Pancreas (tissue), 10 donors: ENCODE data around the gene BAZ1A. TPM values are rescaled to one million over a fixed set of nuclear protein-coding genes. Genes with fewer than 3 reads are reported as not detected.
"Not testable (repeated sequence)": the region's sequence is repeated elsewhere in the genome, so short reads cannot be mapped to it uniquely, and the experiment has no call there.

Source experiments
- ATAC-seq, 4 donors: fragments of 200-7000 bp; cut with Tn5 transposase; one replicate each; pipeline versions ENCODE4 v1.8.0 to v1.9.1; 2020; ENCODE audit warnings: mild to moderate bottlenecking in 4 of 4, moderate library complexity in 4 of 4
- DNase-seq, 6 donors: peaks; one replicate each; pipeline ENCODE4 v3.0.0-alpha.2; 2020
- FAIRE-seq: peaks from 2 replicates; lab custom pipeline; 2012; peaks lifted over from hg19 to GRCh38; lab: Jason Lieb, UNC
- H3K27ac ChIP-seq, 4 donors: fragments of 200-600 bp; sonication (generic); 1 replicate in 3 of 4; 2 replicates in 1 of 4; pipeline versions ENCODE4 v1.5.0 to v1.8.0; 2020
- H3K27me3 ChIP-seq, 4 donors: fragments of 200-600 bp; one replicate each; pipeline ENCODE4 v1.8.0; 2021
- H3K36me3 ChIP-seq, 3 donors: fragments of 200-600 bp; sonication (generic) in 1 of 3; one replicate each; pipeline versions ENCODE4 v1.5.0 to v1.8.0; 2020 to 2021
- H3K4me1 ChIP-seq, 3 donors: fragments of 200-600 bp; one replicate each; pipeline ENCODE4 v1.8.0; 2021
- H3K4me3 ChIP-seq, 4 donors: fragments of 200-600 bp; sonication (generic) in 2 of 4; one replicate each; pipeline versions ENCODE4 v1.5.0 to v1.8.0; 2020 to 2021
- H3K9me3 ChIP-seq, 4 donors: fragments of 200-600 bp; one replicate each; pipeline ENCODE4 v1.8.0; 2021
- WGBS, 2 donors: extraction: QIAGEN DNeasy Blood & Tissue Kit; methylation state at CpG; one replicate each; pipeline ENCODE4 v1.1.7; 2013; 5-methylcytosine and 5-hydroxymethylcytosine counted together
- intact Hi-C, 3 donors: fragments of 100-400 bp; cut with DNase I; formaldehyde crosslinking; loops; one replicate each; pipeline versions ENCODE4 v1.11.1 to v1.14.2; 2022
- polyA plus RNA-seq, 2 donors: library from polyadenylated mRNA; stranded (reverse); fragments of 200-250 nt; gene quantifications; one replicate each; pipeline ENCODE4 v1.2.3, GENCODE V29; 2013
- total RNA-seq, 6 donors: library from RNA; stranded (reverse); fragmentation: NEBNext Ultra II Directional in 4 of 6; extraction: Animal tissue kit (Norgen Biotek cat#: 25700) in 4 of 6; gene quantifications; one replicate each; pipeline versions ENCODE4 v1.2.1 to v1.2.4, GENCODE V29; 2021 to 2023
- TF ChIP-seq, protein P1 (sequence below), 4 donors: fragments of 200-600 bp; sonication (generic) in 3 of 4; IDR thresholded peaks; one replicate each; pipeline versions ENCODE4 v1.5.0 to v1.8.0; 2021; ENCODE audit warnings: antibody characterized with exemption in 4 of 4
- donor health status: healthy with polysubstance abuse.
- donor health status: DM: no; HTN: no; CAD: no; lungs with moderate emphysema.
- donor health status: DM: no; HTN: no; CAD: no.
- donor health status: control.
- donor health status: control.
- donor health status: Bipolar disorder and iron deficiency.
- donor health status: DM: yes; HTN: yes; CAD: no.
- donor health status: DM: no; HTN: no; CAD: no.
- donor health status: DM: no; HTN: no; CAD: no.
- donor health status: DM: yes; HTN: yes; CAD: no.

Gene BAZ1A
- total and polyA plus RNA-seq, 8 donors = 5.6 to 12.1 (median 7.2) TPM

GRCh38 chr14:34804933-34805332, 70.2 kb downstream of the BAZ1A start:
- H3K27ac ChIP-seq = no peak overlapping the region
- no peak overlapping the region for H3K4me3 ChIP-seq
- intact Hi-C loops = no loop called here
- no peaks in the 10 kb centered on the region for H3K27me3 ChIP-seq
- ATAC-seq = no peak
- WGBS, 2 donors = 97% methylated on average over 3 of the region's 3 CpGs
- no peaks in the 10 kb centered on the region for H3K4me1 ChIP-seq
- FAIRE-seq = no peak
- no peaks in the 10 kb centered on the region for H3K9me3 ChIP-seq
- H3K36me3 ChIP-seq = peaks cover 0 to 12% (median 0%) of the 10 kb centered on the region in 3 donors
- no peak for DNase-seq
- TF ChIP-seq, protein P1, sequence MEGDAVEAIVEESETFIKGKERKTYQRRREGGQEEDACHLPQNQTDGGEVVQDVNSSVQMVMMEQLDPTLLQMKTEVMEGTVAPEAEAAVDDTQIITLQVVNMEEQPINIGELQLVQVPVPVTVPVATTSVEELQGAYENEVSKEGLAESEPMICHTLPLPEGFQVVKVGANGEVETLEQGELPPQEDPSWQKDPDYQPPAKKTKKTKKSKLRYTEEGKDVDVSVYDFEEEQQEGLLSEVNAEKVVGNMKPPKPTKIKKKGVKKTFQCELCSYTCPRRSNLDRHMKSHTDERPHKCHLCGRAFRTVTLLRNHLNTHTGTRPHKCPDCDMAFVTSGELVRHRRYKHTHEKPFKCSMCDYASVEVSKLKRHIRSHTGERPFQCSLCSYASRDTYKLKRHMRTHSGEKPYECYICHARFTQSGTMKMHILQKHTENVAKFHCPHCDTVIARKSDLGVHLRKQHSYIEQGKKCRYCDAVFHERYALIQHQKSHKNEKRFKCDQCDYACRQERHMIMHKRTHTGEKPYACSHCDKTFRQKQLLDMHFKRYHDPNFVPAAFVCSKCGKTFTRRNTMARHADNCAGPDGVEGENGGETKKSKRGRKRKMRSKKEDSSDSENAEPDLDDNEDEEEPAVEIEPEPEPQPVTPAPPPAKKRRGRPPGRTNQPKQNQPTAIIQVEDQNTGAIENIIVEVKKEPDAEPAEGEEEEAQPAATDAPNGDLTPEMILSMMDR (IDR thresholded peaks at IDR 0.05) = no peak

DNA sequence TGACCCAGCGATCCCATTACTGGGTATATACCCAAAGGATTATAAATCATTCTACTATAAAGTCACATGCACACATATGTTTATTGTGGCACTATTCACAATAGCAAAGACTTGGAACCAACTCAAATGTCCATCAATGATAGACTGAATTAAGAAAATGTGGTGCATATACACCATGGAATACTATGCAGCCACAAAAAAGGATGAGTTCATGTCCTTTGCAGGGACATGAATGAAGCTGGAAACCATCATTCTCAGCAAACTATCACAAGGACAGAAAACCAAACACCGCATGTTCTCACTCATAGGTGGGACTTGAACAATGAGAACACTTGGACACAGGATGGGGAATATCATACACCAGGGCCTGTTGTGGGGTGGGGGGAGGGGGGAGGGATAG, 76.3 kb downstream of the BAZ1A start:
- H3K27me3 ChIP-seq, FAIRE-seq, H3K27ac ChIP-seq, H3K9me3 ChIP-seq, DNase-seq, H3K4me1 ChIP-seq, H3K4me3 ChIP-seq, intact Hi-C loops, ATAC-seq: not testable (repeated sequence)
- peaks cover 0 to 21% (median 0%) of the 10 kb centered on the region in 3 donors for H3K36me3 ChIP-seq
- 93 to 96% methylated on average over 2 of the region's 2 CpGs for WGBS, 2 donors

DNA sequence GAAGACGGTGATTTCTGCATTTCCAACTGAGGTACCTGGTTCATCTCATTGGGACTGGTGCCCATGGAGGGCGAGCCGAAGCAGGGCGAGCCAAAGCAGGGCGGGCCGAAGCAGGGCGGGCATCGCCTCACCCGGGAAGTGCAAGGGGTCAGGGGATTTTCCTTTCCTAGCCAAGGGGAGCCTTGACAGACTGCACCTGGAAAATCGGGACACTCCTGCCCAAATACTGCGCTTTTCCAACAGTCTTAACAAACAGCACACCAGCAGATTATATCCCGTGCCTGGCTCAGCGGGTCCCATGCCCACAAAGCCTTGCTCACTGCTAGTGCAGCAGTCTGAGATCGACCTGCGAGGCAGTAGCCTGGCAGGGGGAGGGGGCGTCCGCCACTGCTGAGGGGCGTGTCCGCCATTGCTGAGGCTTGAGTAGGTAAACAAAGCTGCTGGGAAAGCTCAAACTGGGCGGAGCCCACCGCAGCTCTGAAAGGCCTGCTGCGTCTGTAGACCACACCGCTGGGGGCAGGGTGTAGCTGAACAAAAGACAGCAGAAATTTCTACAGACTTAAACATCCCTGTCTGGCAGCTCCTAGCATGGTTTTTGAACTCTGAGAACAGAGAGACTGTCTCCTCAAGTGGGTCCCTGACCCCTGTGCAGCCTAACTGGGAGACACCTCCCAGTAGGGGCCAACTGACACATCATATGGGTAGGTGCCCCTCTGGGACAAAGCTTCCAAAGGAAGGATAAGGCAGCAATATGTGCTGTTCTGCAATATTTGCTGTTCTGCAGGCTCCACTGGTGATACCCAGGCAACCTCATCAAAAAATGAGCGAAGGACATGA, 77.2 kb downstream of the BAZ1A start:
- H3K27me3 ChIP-seq = no peaks in the 10 kb centered on the region
- H3K36me3 ChIP-seq = peaks cover 0 to 21% (median 0%) of the 10 kb centered on the region in 3 donors
- intact Hi-C loops = no loop called here
- H3K9me3 ChIP-seq = no peaks in the 10 kb centered on the region
- peak in 1 of 6 donors; percentile 67 for DNase-seq
- TF ChIP-seq, protein P1 (IDR thresholded peaks at IDR 0.05) = no peak
- H3K4me3 ChIP-seq = no peak overlapping the region
- FAIRE-seq = no peak
- 97 to 99% methylated on average over 24 of the region's 24 CpGs for WGBS, 2 donors
- no peak overlapping the region for H3K27ac ChIP-seq
- no peak for ATAC-seq
- no peaks in the 10 kb centered on the region for H3K4me1 ChIP-seq

DNA sequence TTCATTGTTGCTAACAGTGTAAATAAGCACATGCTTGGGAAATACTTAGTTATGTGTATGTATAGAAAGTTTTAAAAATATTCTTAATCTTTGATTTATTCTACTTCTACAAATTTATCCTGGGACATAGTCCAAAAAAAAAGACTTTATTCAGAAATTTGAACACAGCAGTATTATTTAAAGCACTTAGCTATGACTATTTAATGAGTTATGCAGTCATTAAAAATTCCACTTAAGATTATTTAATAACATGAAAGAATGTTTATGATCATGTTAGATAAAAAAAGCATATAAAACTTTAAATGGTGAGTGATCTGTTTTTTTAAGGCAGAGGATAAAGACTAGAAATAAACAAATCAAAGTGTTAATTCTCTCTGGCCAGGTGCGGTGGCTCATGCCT, 78.3 kb downstream of the BAZ1A start:
- TF ChIP-seq, protein P1 (IDR thresholded peaks at IDR 0.05) = no peak
- Histone ChIP-seq H3K27me3 (no peaks in the 10 kb centered on the region), H3K27ac (no peak overlapping the region), H3K36me3 (peaks cover 0 to 10% (median 0%) of the 10 kb centered on the region in 3 donors), H3K4me1 (no peaks in the 10 kb centered on the region), H3K9me3 (no peaks in the 10 kb centered on the region), H3K4me3 (no peak overlapping the region)
- ATAC-seq (no peak), FAIRE-seq (no peak), DNase-seq (no peak)
- WGBS, 2 donors = 89 to 92% methylated on average over 1 of the region's 1 CpG
- intact Hi-C loops = no loop called here

DNA sequence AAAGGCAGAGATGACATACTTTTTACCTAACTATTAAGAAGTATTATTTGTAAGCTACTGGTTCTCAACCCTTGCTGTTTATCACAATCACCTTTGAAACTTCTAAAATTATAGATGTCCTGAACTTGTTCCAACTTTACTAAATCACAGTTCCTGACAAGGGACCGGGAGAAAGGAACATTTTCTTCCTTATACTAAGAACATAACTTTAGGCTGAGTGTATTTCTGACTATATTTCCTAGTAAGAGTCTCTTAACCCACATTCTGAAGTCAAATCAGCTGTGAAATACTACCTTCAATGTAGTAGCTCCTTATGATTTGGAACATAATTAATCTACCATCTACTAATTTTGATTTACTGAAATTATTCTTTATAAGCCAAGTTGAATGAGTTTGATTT, 80.2 kb downstream of the BAZ1A start:
- Histone ChIP-seq H3K9me3 (no peaks in the 10 kb centered on the region), H3K36me3 (peaks cover 0 to 17% (median 0%) of the 10 kb centered on the region in 3 donors), H3K4me3 (no peak overlapping the region), H3K4me1 (no peaks in the 10 kb centered on the region), H3K27me3 (no peaks in the 10 kb centered on the region), H3K27ac (no peak overlapping the region)
- no peak for DNase-seq
- intact Hi-C loops = no loop called here
- WGBS, 2 donors = 40 to 46% methylated on average over 1 of the region's 1 CpG
- no peak for FAIRE-seq
- ATAC-seq = no peak
- TF ChIP-seq, protein P1 (IDR thresholded peaks at IDR 0.05) = no peak
